Coronary artery (tissue), 2 donors: ENCODE data around the gene EXOC6B.

Experiments
- DNase-seq: peaks from one replicate; pipeline ENCODE4 v3.0.0-alpha.2; 2017; ENCODE audit warnings: low spot score
- H3K27ac ChIP-seq, 2 donors: fragments of 200-600 bp; sonication (generic); one replicate each; pipeline ENCODE4 v1.5.1; 2016 to 2019
- H3K4me3 ChIP-seq: fragments of 200-600 bp; sonication (generic); 2 replicates; pipeline ENCODE4 v1.5.1; 2016; ENCODE audit warnings: mild to moderate bottlenecking, moderate library complexity
- TF ChIP-seq, protein P1 (sequence below): fragments of 200-600 bp; sonication (generic); IDR thresholded peaks from one replicate; pipeline ENCODE4 v1.5.1; 2019; ENCODE audit warnings: antibody characterized with exemption

Gene EXOC6B

DNA sequence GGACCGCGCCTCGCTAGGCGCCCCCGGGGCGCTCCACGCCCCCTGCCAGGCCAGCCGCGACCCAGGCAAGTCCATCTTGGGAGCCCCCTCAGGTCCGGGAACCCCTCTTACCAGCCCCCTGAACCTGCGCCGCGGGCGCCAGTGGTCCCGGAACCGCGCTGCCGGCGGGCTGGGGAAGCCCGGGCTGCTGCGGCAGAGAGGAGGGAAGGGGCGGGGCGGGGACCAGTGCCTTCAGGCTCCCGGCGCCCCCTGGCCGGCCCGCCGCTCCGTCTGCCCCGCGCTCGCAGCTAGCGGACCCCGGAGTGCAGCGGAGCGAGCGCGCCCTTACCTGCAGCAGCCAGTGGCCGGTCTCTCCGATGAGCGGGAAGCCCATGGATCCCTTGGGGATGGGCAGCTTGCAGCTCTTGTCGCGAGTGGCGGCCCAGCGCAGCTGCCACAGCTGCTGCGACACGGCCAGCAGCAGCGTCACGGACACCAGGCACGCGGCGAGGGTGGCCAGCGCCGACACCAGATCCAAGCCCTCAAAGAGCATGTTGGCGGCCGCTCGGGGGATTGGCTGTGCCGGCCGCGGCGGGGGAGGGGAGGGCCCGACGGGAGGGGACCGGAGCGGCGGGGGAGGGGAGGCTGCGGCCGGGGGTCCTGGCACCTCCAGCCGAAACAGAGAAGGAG, 678.4 kb downstream of the EXOC6B start, which contains the start of gene CYP26B1:
TSS of gene CYP26B1 (minus strand) at position 560 of the 669 bp plus-strand sequence. CDS start at position 532, 28 bp downstream.
- TF ChIP-seq, protein P1, sequence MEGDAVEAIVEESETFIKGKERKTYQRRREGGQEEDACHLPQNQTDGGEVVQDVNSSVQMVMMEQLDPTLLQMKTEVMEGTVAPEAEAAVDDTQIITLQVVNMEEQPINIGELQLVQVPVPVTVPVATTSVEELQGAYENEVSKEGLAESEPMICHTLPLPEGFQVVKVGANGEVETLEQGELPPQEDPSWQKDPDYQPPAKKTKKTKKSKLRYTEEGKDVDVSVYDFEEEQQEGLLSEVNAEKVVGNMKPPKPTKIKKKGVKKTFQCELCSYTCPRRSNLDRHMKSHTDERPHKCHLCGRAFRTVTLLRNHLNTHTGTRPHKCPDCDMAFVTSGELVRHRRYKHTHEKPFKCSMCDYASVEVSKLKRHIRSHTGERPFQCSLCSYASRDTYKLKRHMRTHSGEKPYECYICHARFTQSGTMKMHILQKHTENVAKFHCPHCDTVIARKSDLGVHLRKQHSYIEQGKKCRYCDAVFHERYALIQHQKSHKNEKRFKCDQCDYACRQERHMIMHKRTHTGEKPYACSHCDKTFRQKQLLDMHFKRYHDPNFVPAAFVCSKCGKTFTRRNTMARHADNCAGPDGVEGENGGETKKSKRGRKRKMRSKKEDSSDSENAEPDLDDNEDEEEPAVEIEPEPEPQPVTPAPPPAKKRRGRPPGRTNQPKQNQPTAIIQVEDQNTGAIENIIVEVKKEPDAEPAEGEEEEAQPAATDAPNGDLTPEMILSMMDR = no peak
- H3K27ac ChIP-seq = peak within 1 kb of the TSS; percentile 25 to 90
- peak within 1 kb of the TSS; percentile 80 for H3K4me3 ChIP-seq
- DNase-seq = peak; percentile 74

- Histone ChIP-seq H3K27ac (peak overlapping the region; percentile 25 to 90), H3K4me3 (peak overlapping the region; percentile 80)
- peak; percentile 70 for DNase-seq
- TF ChIP-seq, protein P1 = no peak
These were observed 679.2 kb downstream of the EXOC6B start for GRCh38 chr2:72146347-72147302.

GRCh38 chr2:72145658-72146329, 680.0 kb downstream of the EXOC6B start:
- TF ChIP-seq, protein P1 = no peak
- Histone ChIP-seq H3K27ac (peak overlapping the region; percentile 62 to 90), H3K4me3 (peak overlapping the region; percentile 80)
- peak; percentile 68 for DNase-seq

GRCh38 chr2:72145289-72145657, 680.6 kb downstream of the EXOC6B start:
- TF ChIP-seq, protein P1 = no peak
- peak overlapping the region; percentile 80 for H3K4me3 ChIP-seq
- H3K27ac ChIP-seq = peak overlapping the region; percentile 62 to 90
- peak; percentile 75 for DNase-seq

GRCh38 chr2:72144632-72145288, 681.1 kb downstream of the EXOC6B start:
- Histone ChIP-seq H3K4me3 (peak overlapping the region; percentile 80), H3K27ac (peak overlapping the region; percentile 62 to 90)

GRCh38 chr2:72144274-72144631, 681.6 kb downstream of the EXOC6B start:
- DNase-seq = peak; percentile 83
- Histone ChIP-seq H3K27ac (peak overlapping the region; percentile 62 to 90), H3K4me3 (peak overlapping the region; percentile 80)
- TF ChIP-seq, protein P1 = no peak

More at GRCh38 chr2:72144632-72145288, 681.1 kb downstream of the EXOC6B start:
- TF ChIP-seq, protein P1 = no peak
- DNase-seq = peak; percentile 74
